Testis (tissue), 5 donors: ENCODE results near the gene XPA. TPM values are rescaled to one million over a fixed set of nuclear protein-coding genes. Genes with fewer than 3 reads are reported as not detected.
A peak's percentile ranks its signal among the peaks of the same experiment; 100 is the strongest.
"Not testable (repeated sequence)": the region's sequence is repeated elsewhere in the genome, so short reads cannot be mapped to it uniquely, and the experiment has no call there.

Source experiments
- DNase-seq: peaks from one replicate; pipeline ENCODE4 v3.0.0-alpha.2; 2019
- H3K27ac ChIP-seq, 2 donors: fragments of 200-600 bp; sonication (generic); one replicate each; pipeline ENCODE4 v1.5.1; 2019
- H3K27me3 ChIP-seq: fragments of 200-600 bp; sonication (generic); one replicate; pipeline ENCODE4 v1.5.1; 2019
- H3K36me3 ChIP-seq: fragments of 200-600 bp; sonication (generic); one replicate; pipeline ENCODE4 v1.5.1; 2017; ENCODE audit warnings: low read depth; ENCODE audit errors: missing control alignments
- H3K4me1 ChIP-seq: fragments of 200-600 bp; sonication (generic); one replicate; pipeline ENCODE4 v1.5.1; 2019
- H3K4me3 ChIP-seq, 2 donors: fragments of 200-600 bp; sonication (generic); one replicate each; pipeline ENCODE4 v1.5.1; 2017 to 2019
- H3K9me3 ChIP-seq: fragments of 200-600 bp; sonication (generic); one replicate; pipeline ENCODE4 v1.5.1; 2017
- CTCF ChIP-seq, 3 experiments: fragments of 450-650 bp in 2 of 3; fragments of 200-600 bp in 1 of 3; sonication (generic) in 1 of 3; IDR thresholded peaks; one replicate each; pipeline ENCODE4 v1.5.1; 2016 to 2019; ENCODE audit warnings: antibody characterized with exemption in 3 of 3, mild to moderate bottlenecking in 2 of 3, moderate library complexity in 1 of 3
- POLR2A ChIP-seq: fragments of 450-650 bp; IDR thresholded peaks from one replicate; pipeline ENCODE4 v1.6.1; 2017; ENCODE audit warnings: antibody characterized with exemption, mild to moderate bottlenecking, moderate library complexity
- WGBS, 2 donors: methylation state at CpG; one replicate each; pipeline ENCODE4 v1.1.5; 2018; 5-methylcytosine and 5-hydroxymethylcytosine counted together
- intact Hi-C: fragments of 100-400 bp; cut with DNase I; formaldehyde crosslinking; loops from one replicate; pipeline ENCODE4 v1.15.1; 2023; ENCODE audit warnings: low total_unique reads
- long read RNA-seq, 2 donors: transcript quantifications; one replicate each; lab custom pipeline, GENCODE V29; 2026
- polyA plus RNA-seq: library from polyadenylated mRNA; stranded (reverse); fragments of 350-450 nt; fragmentation: Illumina TruSeq; extraction: RNeasy Lipid Tissue Mini Kit (QIAGEN cat#74804); gene quantifications from one replicate; pipeline ENCODE4 v1.2.3, GENCODE V29; 2014; ENCODE audit warnings: low read depth, low replicate concordance; ENCODE audit not compliant: insufficient read depth
- total RNA-seq, 2 donors: library from RNA; depleted of rRNA; stranded (reverse); fragments of >200 nt; gene quantifications; one replicate each; pipeline ENCODE4 v1.2.3, GENCODE V29; 2016

XPA gene
- total RNA-seq: 10 to 100 TPM; 10.6 TPM
- 7.3 TPM for polyA plus RNA-seq
- long read RNA-seq, donor 1, transcript XPA-201 (6 exons, 1,417 nt): major isoform, 11 of 23 reads
- long read RNA-seq, donor 1, partial matches to known transcripts: 12 of 23 reads
- long read RNA-seq, donor 1, other reads (novel, unspliced or antisense): 0 of 23 reads
- long read RNA-seq, donor 2, transcript XPA-201 (6 exons, 1,417 nt): major isoform, 6 of 6 reads
- long read RNA-seq, donor 2, partial matches to known transcripts: 0 of 6 reads
- long read RNA-seq, donor 2, other reads (novel, unspliced or antisense): 0 of 6 reads

- TF ChIP-seq CTCF (IDR thresholded peaks at IDR 0.05) (no peak), POLR2A (peak; percentile 49)
- no peaks in the 10 kb centered on the region for H3K36me3 ChIP-seq
- H3K4me3 ChIP-seq: peak within 1 kb of the TSS; percentile 69 to 81
- peaks cover 13% of the 10 kb centered on the region for H3K4me1 ChIP-seq
- H3K9me3 ChIP-seq: no peaks in the 10 kb centered on the region
- DNase-seq: peak; percentile 96
- H3K27ac ChIP-seq: peak within 1 kb of the TSS; percentile 86 to 93
- intact Hi-C loops: loop anchor here (10.0 kb wide), 1 partner anchor 62 kb away; the partner anchor contains the start of genes NCBP1 and TSTD2
- H3K27me3 ChIP-seq: no peaks in the 10 kb centered on the region
- 0 to 1% methylated on average over 8 to 58 of the region's 82 CpGs for WGBS, 2 donors
These were observed at the start of gene XPA for GRCh38 chr9:97696803-97697601. Gene XPA, minus strand, starts transcription at chr9:97697340. Its CDS starts 48 bp downstream, at chr9:97697292.

- Histone ChIP-seq H3K36me3 (no peaks in the 10 kb centered on the region), H3K27me3 (no peaks in the 10 kb centered on the region), H3K9me3 (no peaks in the 10 kb centered on the region), H3K4me3 (no peak overlapping the region), H3K27ac (no peak overlapping the region), H3K4me1 (peaks cover 4% of the 10 kb centered on the region)
- 32 to 51% methylated on average over 5 to 7 of the region's 7 CpGs for WGBS, 2 donors
- TF ChIP-seq CTCF (IDR thresholded peaks at IDR 0.05): no peak
- TF ChIP-seq POLR2A: no peak
- no peak for DNase-seq
- intact Hi-C loops: no loop called here
These were observed 47.9 kb upstream of the XPA start for GRCh38 chr9:97744710-97745708.

GRCh38 chr9:97744025-97744424 is 46.9 kb upstream of the XPA start:
- intact Hi-C loops, DNase-seq, H3K4me1 ChIP-seq, H3K27me3 ChIP-seq, H3K9me3 ChIP-seq, H3K27ac ChIP-seq, H3K36me3 ChIP-seq, H3K4me3 ChIP-seq: not testable (repeated sequence)
- WGBS, 2 donors: 62 to 75% methylated on average over 7 of the region's 7 CpGs

GRCh38 chr9:97742545-97742944 is 45.4 kb upstream of the XPA start:
- H3K27ac ChIP-seq: no peak overlapping the region
- no peaks in the 10 kb centered on the region for H3K36me3 ChIP-seq
- no peak for TF ChIP-seq CTCF (IDR thresholded peaks at IDR 0.05)
- TF ChIP-seq POLR2A: no peak
- no peaks in the 10 kb centered on the region for H3K27me3 ChIP-seq
- 59 to 75% methylated on average over 10 of the region's 10 CpGs for WGBS, 2 donors
- peak; percentile 30 for DNase-seq
- intact Hi-C loops: no loop called here
- no peak overlapping the region for H3K4me3 ChIP-seq
- H3K9me3 ChIP-seq: no peaks in the 10 kb centered on the region
- H3K4me1 ChIP-seq: peaks cover 4% of the 10 kb centered on the region
